ENCODE results near the gene FCSK. TPM values are rescaled to one million over a fixed set of nuclear protein-coding genes. Genes with fewer than 3 reads are reported as not detected.
"Not testable (repeated sequence)": the region's sequence is repeated elsewhere in the genome, so short reads cannot be mapped to it uniquely, and the experiment has no call there.

The FCSK gene
- 20.1 TPM for total RNA-seq

GRCh38 chr16:70454222-70455034, at the start of gene FCSK:
Gene FCSK, plus strand, starts transcription at chr16:70454595. Its CDS starts 8,596 bp downstream, at chr16:70463191.
- peak; percentile 94 for ATAC-seq
- DNase-seq (ENCODE audit: low spot score), result peak; percentile 80

DNA sequence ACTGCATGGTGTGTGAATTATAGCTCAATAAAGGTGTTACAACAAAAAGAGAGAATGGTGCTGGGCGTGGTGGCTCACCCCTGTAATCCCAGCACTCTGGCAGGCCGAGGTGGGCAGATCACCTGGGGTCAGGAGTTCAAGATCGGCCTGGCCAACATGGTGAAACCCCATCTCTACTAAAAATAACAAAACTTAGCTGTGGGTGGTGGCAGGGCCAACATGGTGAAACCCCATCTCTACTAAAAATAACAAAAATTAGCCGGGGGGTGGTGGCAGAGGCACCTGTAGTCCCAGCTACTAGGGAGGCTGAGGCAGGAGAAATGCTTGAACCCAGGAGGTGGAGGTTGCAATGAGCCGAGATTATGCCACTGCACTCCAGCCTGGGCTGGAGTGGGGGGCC, 48.3 kb upstream of the FCSK start:
- not testable (repeated sequence) for DNase-seq (ENCODE audit: low spot score); ATAC-seq

GRCh38 chr16:70407811-70408274, 46.6 kb upstream of the FCSK start:
- no peak for DNase-seq (ENCODE audit: low spot score)
- no peak for ATAC-seq

DNA sequence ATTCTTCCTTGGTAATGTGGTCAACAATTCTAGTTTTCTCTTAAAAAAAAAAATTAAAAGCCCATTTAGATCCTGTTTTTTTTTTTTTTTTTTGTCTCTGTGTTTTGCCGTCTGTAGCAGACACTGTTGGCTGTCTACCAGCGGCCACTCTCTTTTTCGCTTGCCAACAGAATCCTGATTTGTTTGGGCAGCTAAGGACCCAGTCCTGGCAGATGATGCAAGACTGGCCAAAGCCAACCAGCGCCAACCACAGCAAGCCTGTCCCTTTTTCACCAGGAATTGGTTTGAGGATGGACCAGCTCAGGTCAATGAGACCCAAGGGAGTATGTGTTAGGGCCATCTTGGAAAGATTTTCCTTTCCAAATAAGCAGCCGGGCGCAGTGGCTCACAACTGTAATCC, 43.7 kb upstream of the FCSK start:
- DNase-seq (ENCODE audit: low spot score), result peak; percentile 92
- ATAC-seq, result peak; percentile 93

GRCh38 chr16:70412385-70412784, 42.0 kb upstream of the FCSK start:
- ATAC-seq, result no peak
- no peak for DNase-seq (ENCODE audit: low spot score)

DNA sequence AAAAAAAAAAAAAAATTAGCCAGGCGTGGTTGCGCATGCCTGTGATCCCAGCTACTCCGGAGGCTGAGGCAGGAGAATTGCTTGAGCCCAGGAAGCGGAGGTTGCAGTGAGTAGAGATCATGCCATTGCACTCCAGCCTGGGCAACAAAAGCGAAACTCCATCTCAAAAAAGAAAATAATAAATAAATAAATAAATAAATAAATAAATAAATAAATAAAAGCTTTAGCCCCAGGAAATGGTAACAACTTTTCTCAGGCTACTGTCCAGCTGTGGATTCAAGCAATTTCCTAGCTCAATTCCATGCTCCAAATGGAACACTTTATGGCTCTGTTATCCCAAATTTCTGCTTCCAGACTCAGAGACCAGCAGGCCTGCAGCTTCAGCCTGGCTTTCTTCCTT, 40.8 kb upstream of the FCSK start:
- DNase-seq (ENCODE audit: low spot score); ATAC-seq: not testable (repeated sequence)

GRCh38 chr16:70416748-70417616, 37.4 kb upstream of the FCSK start:
- DNase-seq (ENCODE audit: low spot score) (no peak), ATAC-seq (no peak)

DNA sequence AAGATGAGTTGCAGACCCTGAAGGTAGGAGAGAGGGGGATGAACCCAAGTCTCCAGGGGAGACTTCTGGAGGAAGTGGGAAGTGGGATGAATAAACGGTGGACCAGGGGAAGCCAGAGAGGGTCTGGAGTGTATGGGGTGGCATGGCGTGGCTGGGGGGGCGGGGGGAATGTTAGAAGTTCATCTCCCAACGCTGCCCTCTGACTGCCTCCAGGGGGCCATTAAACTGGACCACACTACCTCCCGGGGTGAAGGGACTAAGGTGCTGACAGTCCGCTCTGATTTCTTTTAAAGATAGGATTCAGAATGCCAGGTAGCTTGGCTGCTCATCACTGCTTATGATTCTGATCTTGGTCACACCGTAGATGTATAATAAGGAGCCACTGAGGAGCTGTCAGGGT, 36.7 kb upstream of the FCSK start:
- ATAC-seq, result no peak

GRCh38 chr16:70418274-70418992, 36.0 kb upstream of the FCSK start:
- DNase-seq (ENCODE audit: low spot score) (no peak), ATAC-seq (no peak)

More for the DNA sequence above, 36.7 kb upstream of the FCSK start:
- no peak for DNase-seq (ENCODE audit: low spot score)

DNA sequence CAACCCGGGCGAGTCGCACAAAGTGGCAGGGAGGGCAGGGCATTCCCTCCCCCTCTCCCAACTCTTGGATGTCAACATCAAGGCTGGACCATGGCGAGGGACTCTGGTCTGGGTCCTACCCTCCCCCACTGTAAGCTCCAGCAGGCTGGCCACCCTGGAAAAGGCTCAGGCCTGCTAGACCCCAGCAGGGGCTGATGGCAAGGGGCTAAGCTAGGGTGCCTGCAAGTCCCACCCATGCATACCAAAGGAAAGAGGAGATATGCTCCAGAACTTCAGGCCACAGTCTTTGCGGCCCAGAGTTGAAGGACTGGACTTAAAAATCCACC, 35.4 kb upstream of the FCSK start:
- ATAC-seq, result no peak
- no peak for DNase-seq (ENCODE audit: low spot score)

GRCh38 chr16:70419384-70420327, 34.7 kb upstream of the FCSK start:
- peak; percentile 68 for ATAC-seq
- DNase-seq (ENCODE audit: low spot score), result no peak

- no peak for ATAC-seq
Observed at GRCh38 chr16:70421014-70421413, 33.4 kb upstream of the FCSK start.

GRCh38 chr16:70421473-70422311, 32.7 kb upstream of the FCSK start:
- DNase-seq (ENCODE audit: low spot score) (no peak), ATAC-seq (no peak)

More at GRCh38 chr16:70421014-70421413, 33.4 kb upstream of the FCSK start:
- DNase-seq (ENCODE audit: low spot score), result no peak

GRCh38 chr16:70422543-70422942, 31.9 kb upstream of the FCSK start:
- DNase-seq (ENCODE audit: low spot score), result no peak
- no peak for ATAC-seq

- DNase-seq (ENCODE audit: low spot score) (no peak), ATAC-seq (no peak)
Observed at GRCh38 chr16:70427786-70428177, 26.6 kb upstream of the FCSK start.

GRCh38 chr16:70428178-70428998, 26.0 kb upstream of the FCSK start:
- DNase-seq (ENCODE audit: low spot score) (peak; percentile 98), ATAC-seq (peak; percentile 87)

GRCh38 chr16:70429888-70430666, 24.3 kb upstream of the FCSK start:
- no peak for DNase-seq (ENCODE audit: low spot score)
- peak; percentile 44 for ATAC-seq

All from left lobe of liver (tissue), 2 donors.